SK-N-SH (cell line): Measurements from ENCODE around the gene RPS6KA2. TPM values are rescaled to one million over a fixed set of nuclear protein-coding genes. Genes with fewer than 3 reads are reported as not detected.

Experiments used
- CTCF ChIA-PET: fragments of 300-600, 350-600 bp; formaldehyde crosslinking; extraction: SDS; loops from one replicate; lab custom pipeline; 2021; lab: Yijun Ruan, JAX
- POLR2A ChIA-PET: fragments of 350-600 bp; sonication (Branson Sonifier 250); formaldehyde crosslinking; extraction: SDS; loops from one replicate; lab custom pipeline; 2020; ENCODE audit warnings: antibody characterized with exemption, inconsistent platforms; lab: Yijun Ruan, JAX
- DNase-seq: peaks from one replicate; pipeline ENCODE4 v3.0.0; 2012
- H2AFZ ChIP-seq: fragments of 200-600 bp; sonication (generic); 2 replicates; pipeline ENCODE4 v1.8.1; 2016; ENCODE audit warnings: antibody characterized with exemption, mild to moderate bottlenecking, low read depth
- H3F3A ChIP-seq: fragments of 200-600 bp; sonication (generic); replicated peaks from 2 replicates; pipeline ENCODE3; 2016; ENCODE audit warnings: antibody characterized with exemption, mild to moderate bottlenecking; ENCODE audit not compliant: insufficient read depth
- H3K27ac ChIP-seq, 2 experiments: fragments of 200-500 bp in 1 of 2; fragments of 200-600 bp in 1 of 2; sonication (Bioruptor generic) in 1 of 2; sonication (generic), shearing (Covaris generic) in 1 of 2; 2 replicates each; pipeline versions ENCODE4 v1.5.1 to v1.6.1; 2014 to 2016; ENCODE audit warnings: low read depth in 2 of 2, inconsistent platforms in 1 of 2, low read length in 1 of 2, mild to moderate bottlenecking in 1 of 2, mixed read lengths in 1 of 2
- H3K27me3 ChIP-seq: fragments of 200-600 bp; sonication (generic), shearing (Covaris generic); 2 replicates; pipeline ENCODE4 v1.6.1; 2016; ENCODE audit warnings: mixed run types; ENCODE audit not compliant: insufficient read depth
- H3K36me3 ChIP-seq, 2 experiments: fragments of 200-500 bp in 1 of 2; fragments of 200-600 bp in 1 of 2; sonication (Bioruptor generic) in 1 of 2; sonication (generic) in 1 of 2; replicated peaks in 1 of 2; 2 replicates each; pipeline versions ENCODE3 to v1.5.1; 2014 to 2016; ENCODE audit warnings: low read length in 1 of 2, mild to moderate bottlenecking in 1 of 2; ENCODE audit not compliant: insufficient read depth in 2 of 2, control insufficient read depth in 1 of 2
- H3K4me1 ChIP-seq, 2 experiments: fragments of 200-500 bp in 1 of 2; fragments of 200-600 bp in 1 of 2; sonication (Bioruptor generic) in 1 of 2; sonication (generic), shearing (Covaris generic) in 1 of 2; 2 replicates each; pipeline versions ENCODE4 v1.5.1 to v1.6.1; 2014 to 2016; ENCODE audit warnings: low read depth in 1 of 2, low read length in 1 of 2, mixed run types in 1 of 2; ENCODE audit not compliant: insufficient read depth in 2 of 2, control insufficient read depth in 1 of 2
- H3K4me2 ChIP-seq: fragments of 200-600 bp; sonication (generic), shearing (Covaris generic); 2 replicates; pipeline ENCODE4 v1.6.1; 2017; ENCODE audit warnings: mixed run types
- H3K4me3 ChIP-seq, 2 experiments: fragments of 200-500 bp in 1 of 2; fragments of 200-600 bp in 1 of 2; sonication (Bioruptor generic) in 1 of 2; sonication (generic), shearing (Covaris generic) in 1 of 2; 2 replicates each; pipeline versions ENCODE4 v1.5.1 to v1.8.1; 2014 to 2016; ENCODE audit warnings: low read depth in 2 of 2, inconsistent platforms in 1 of 2, low read length in 1 of 2, mild to moderate bottlenecking in 1 of 2, mixed read lengths in 1 of 2, moderate library complexity in 1 of 2
- H3K79me2 ChIP-seq: fragments of 200-600 bp; sonication (generic); 2 replicates; pipeline ENCODE4 v1.8.1; 2017; ENCODE audit warnings: mild to moderate bottlenecking; ENCODE audit not compliant: insufficient read depth
- H3K9ac ChIP-seq: fragments of 200-600 bp; sonication (generic); 2 replicates; pipeline ENCODE4 v1.6.1; 2017; ENCODE audit warnings: mixed run types
- H3K9me2 ChIP-seq: fragments of 200-600 bp; sonication (generic); 2 replicates; pipeline ENCODE4 v1.6.1; 2017; ENCODE audit warnings: mixed run types
- H3K9me3 ChIP-seq: fragments of 200-600 bp; sonication (generic); 2 replicates; pipeline ENCODE4 v1.6.1; 2017; ENCODE audit warnings: mixed run types, mild to moderate bottlenecking, moderate library complexity
- H4K20me1 ChIP-seq: fragments of 200-600 bp; sonication (generic); 2 replicates; pipeline ENCODE4 v1.6.1; 2017; ENCODE audit warnings: mild to moderate bottlenecking, mixed run types; ENCODE audit not compliant: insufficient read depth
- CHD2 ChIP-seq: fragments of 150-350 bp; IDR thresholded peaks from 2 replicates; pipeline ENCODE4 v1.6.1; 2018; ENCODE audit warnings: low read length; ENCODE audit not compliant: partially characterized antibody
- ELF1 ChIP-seq: IDR thresholded peaks from 2 replicates; pipeline ENCODE4 v1.4.0; 2012
- EP300 ChIP-seq, 2 experiments: IDR thresholded peaks; 2 replicates each; pipeline versions ENCODE4 v1.4.0 to v1.6.1; 2012; ENCODE audit warnings: borderline replicate concordance in 1 of 2, low read depth in 1 of 2, low read length in 1 of 2
- FOXJ3 ChIP-seq: sonication (generic); formaldehyde crosslinking; IDR thresholded peaks from 2 replicates; pipeline ENCODE4 v1.5.1; 2020; ENCODE audit warnings: mild to moderate bottlenecking, missing genetic modification reagents
- FOXM1 ChIP-seq: IDR thresholded peaks from 2 replicates; pipeline ENCODE4 v1.4.0; 2012; ENCODE audit warnings: low read depth, mild to moderate bottlenecking
- GABPA ChIP-seq: IDR thresholded peaks from 2 replicates; pipeline ENCODE4 v1.4.0; 2012; ENCODE audit warnings: low read depth, mild to moderate bottlenecking
- MEF2A ChIP-seq: IDR thresholded peaks from 2 replicates; pipeline ENCODE4 v1.4.0; 2012; ENCODE audit warnings: low read depth, borderline replicate concordance
- MXI1 ChIP-seq: IDR thresholded peaks from 2 replicates; pipeline ENCODE4 v1.6.1; 2012; ENCODE audit warnings: mild to moderate bottlenecking, low read depth, low read length, improper control_type of control experiment
- NFIC ChIP-seq: IDR thresholded peaks from 2 replicates; pipeline ENCODE4 v1.4.0; 2012; ENCODE audit warnings: borderline replicate concordance
- NRF1 ChIP-seq: IDR thresholded peaks from 2 replicates; pipeline ENCODE4 v1.6.1; 2012; ENCODE audit warnings: low read depth, mild to moderate bottlenecking, low read length
- RAD21 ChIP-seq: IDR thresholded peaks from 2 replicates; pipeline ENCODE4 v1.6.1; 2012; ENCODE audit warnings: mild to moderate bottlenecking, low read length
- RCOR1 ChIP-seq: fragments of 150-350 bp; IDR thresholded peaks from 2 replicates; pipeline ENCODE4 v1.6.1; 2017; ENCODE audit warnings: antibody characterized with exemption, low read length
- RFX5 ChIP-seq: IDR thresholded peaks from 2 replicates; pipeline ENCODE4 v1.6.1; 2012; ENCODE audit warnings: mild to moderate bottlenecking, improper control_type of control experiment, low read length
- RXRA ChIP-seq: IDR thresholded peaks from 2 replicates; pipeline ENCODE4 v1.4.0; 2012; ENCODE audit warnings: low read depth, mild to moderate bottlenecking, borderline replicate concordance
- TCF12 ChIP-seq: IDR thresholded peaks from 2 replicates; pipeline ENCODE4 v1.4.0; 2012
- YY1 ChIP-seq: IDR thresholded peaks from 2 replicates; pipeline ENCODE4 v1.4.0; 2012; ENCODE audit warnings: low read depth, mild to moderate bottlenecking
- WGBS: methylation state at CpG from one replicate; pipeline ENCODE4 v1.1.6; 2017; ENCODE audit warnings: low lambda C conversion rate; 5-methylcytosine and 5-hydroxymethylcytosine counted together
- polyA plus RNA-seq, 3 experiments: library from polyadenylated mRNA; depleted of rRNA; stranded (reverse); fragments of >200 nt; gene quantifications; 2 replicates each; pipeline ENCODE4 v1.2.3, GENCODE V29; 2012
- TF ChIP-seq, protein P1 (sequence below): IDR thresholded peaks from 2 replicates; pipeline ENCODE4; 2012
- TF ChIP-seq, protein P2 (sequence below): fragments of 150-350 bp; IDR thresholded peaks from 2 replicates; pipeline ENCODE4 v1.6.1; 2016; ENCODE audit warnings: mild to moderate bottlenecking, low read depth, low read length

Gene RPS6KA2
- polyA plus RNA-seq, 1 of the 3 experiments (the other 2 are of a cell fraction): 59.5 TPM

GRCh38 chr6:166663568-166663967 is 36.5 kb upstream of the RPS6KA2 start:
- Histone ChIP-seq H2AFZ (no peak overlapping the region), H3K27ac (no peak overlapping the region), H3K4me1 (no peaks in the 10 kb centered on the region; a peak in 1 of 4 replicates), H3K4me2 (no peak overlapping the region), H3K36me3 (no peaks in the 10 kb centered on the region), H3K27me3 (no peaks in the 10 kb centered on the region), H3K9ac (no peak overlapping the region), H3K9me2 (no peaks in the 10 kb centered on the region), H3F3A (no peaks in the 10 kb centered on the region), H3K9me3 (no peaks in the 10 kb centered on the region), H4K20me1 (no peaks in the 10 kb centered on the region), H3K4me3 (no peak overlapping the region), H3K79me2 (no peaks in the 10 kb centered on the region)
- DNase-seq: no peak
- TF ChIP-seq, protein P1, sequence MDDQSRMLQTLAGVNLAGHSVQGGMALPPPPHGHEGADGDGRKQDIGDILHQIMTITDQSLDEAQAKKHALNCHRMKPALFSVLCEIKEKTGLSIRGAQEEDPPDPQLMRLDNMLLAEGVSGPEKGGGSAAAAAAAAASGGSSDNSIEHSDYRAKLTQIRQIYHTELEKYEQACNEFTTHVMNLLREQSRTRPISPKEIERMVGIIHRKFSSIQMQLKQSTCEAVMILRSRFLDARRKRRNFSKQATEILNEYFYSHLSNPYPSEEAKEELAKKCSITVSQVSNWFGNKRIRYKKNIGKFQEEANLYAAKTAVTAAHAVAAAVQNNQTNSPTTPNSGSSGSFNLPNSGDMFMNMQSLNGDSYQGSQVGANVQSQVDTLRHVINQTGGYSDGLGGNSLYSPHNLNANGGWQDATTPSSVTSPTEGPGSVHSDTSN: no peak
- TF ChIP-seq EP300 (IDR thresholded peaks at IDR 0.05; ENCODE audit: borderline replicate concordance in 1 of 2, low read depth in 1 of 2, low read length in 1 of 2) (no peak), TCF12 (no peak), RFX5 (no peak), RXRA (no peak), MEF2A (no peak)
- 71% methylated on average over 6 of the region's 6 CpGs for WGBS
- POLR2A ChIA-PET: no interaction called here
- CTCF ChIA-PET: no interaction called here

DNA sequence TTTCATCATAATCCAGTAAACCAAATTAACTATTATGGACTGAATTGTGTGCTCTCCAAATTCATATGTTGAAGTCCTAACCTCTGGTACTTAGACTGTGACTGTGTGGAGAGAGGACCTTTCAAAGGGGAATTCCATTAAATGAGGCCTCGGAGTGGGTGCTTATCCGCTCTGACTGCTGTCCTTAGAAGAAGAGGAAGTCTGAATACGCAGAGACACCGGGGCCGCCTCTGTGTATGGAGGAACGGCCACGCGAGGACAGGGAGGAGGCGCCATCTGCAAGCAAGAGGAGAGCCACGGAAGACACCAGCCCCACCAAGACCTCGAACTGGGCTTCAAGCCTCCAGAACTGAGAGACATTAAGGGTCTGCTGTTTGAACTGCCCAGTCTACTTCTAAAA is 35.6 kb upstream of the RPS6KA2 start:
- H3K4me3 ChIP-seq: no peak overlapping the region
- DNase-seq: no peak
- H3K9ac ChIP-seq: no peak overlapping the region
- H2AFZ ChIP-seq: no peak overlapping the region
- 85% methylated on average over 11 of the region's 11 CpGs for WGBS
- H3K9me3 ChIP-seq: no peaks in the 10 kb centered on the region
- CTCF ChIA-PET: no interaction called here
- no peak for TF ChIP-seq RAD21
- TF ChIP-seq, protein P2, sequence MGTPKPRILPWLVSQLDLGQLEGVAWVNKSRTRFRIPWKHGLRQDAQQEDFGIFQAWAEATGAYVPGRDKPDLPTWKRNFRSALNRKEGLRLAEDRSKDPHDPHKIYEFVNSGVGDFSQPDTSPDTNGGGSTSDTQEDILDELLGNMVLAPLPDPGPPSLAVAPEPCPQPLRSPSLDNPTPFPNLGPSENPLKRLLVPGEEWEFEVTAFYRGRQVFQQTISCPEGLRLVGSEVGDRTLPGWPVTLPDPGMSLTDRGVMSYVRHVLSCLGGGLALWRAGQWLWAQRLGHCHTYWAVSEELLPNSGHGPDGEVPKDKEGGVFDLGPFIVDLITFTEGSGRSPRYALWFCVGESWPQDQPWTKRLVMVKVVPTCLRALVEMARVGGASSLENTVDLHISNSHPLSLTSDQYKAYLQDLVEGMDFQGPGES: no peak
- no peak for TF ChIP-seq FOXM1
- no peak for TF ChIP-seq NFIC
- TF ChIP-seq ELF1: no peak
- TF ChIP-seq MXI1: no peak
- TF ChIP-seq TCF12: no peak
- TF ChIP-seq YY1: no peak
- TF ChIP-seq CHD2: no peak
- no peak for TF ChIP-seq NRF1
- TF ChIP-seq GABPA: no peak
- no peak for TF ChIP-seq RFX5
- TF ChIP-seq RCOR1: no peak
- no peak for TF ChIP-seq FOXJ3 (CRISPR knock-in tag)
- H3K9me2 ChIP-seq: no peaks in the 10 kb centered on the region
- no peaks in the 10 kb centered on the region for H3F3A ChIP-seq
- H3K79me2 ChIP-seq: no peaks in the 10 kb centered on the region
- H3K4me1 ChIP-seq: no peaks in the 10 kb centered on the region; a peak in 1 of 4 replicates
- no peak overlapping the region for H3K27ac ChIP-seq
- H3K36me3 ChIP-seq: no peaks in the 10 kb centered on the region
- POLR2A ChIA-PET: no interaction called here
- H3K4me2 ChIP-seq: no peak overlapping the region
- H4K20me1 ChIP-seq: no peaks in the 10 kb centered on the region
- no peaks in the 10 kb centered on the region for H3K27me3 ChIP-seq
